ENCODE results near the gene FGFR4.
"Not testable (repeated sequence)": the region's sequence is repeated elsewhere in the genome, so short reads cannot be mapped to it uniquely, and the experiment has no call there.

FGFR4 gene

GRCh38 chr5:177086654-177087397 lies at the start of gene FGFR4:
Gene FGFR4 (plus strand): TSS chr5:177086915. CDS start chr5:177089603, 2,688 bp downstream.
- peak; percentile 38 for DNase-seq

GRCh38 chr5:177036921-177037320 lies 49.8 kb upstream of the FGFR4 start:
- DNase-seq = no peak

- peak; percentile 37 for DNase-seq
These were observed 45.8 kb upstream of the FGFR4 start for GRCh38 chr5:177040814-177041420.

- no peak for DNase-seq
These were observed 44.8 kb upstream of the FGFR4 start for GRCh38 chr5:177041936-177042335.

- DNase-seq = no peak
These were observed 43.6 kb upstream of the FGFR4 start for GRCh38 chr5:177043114-177043513.

GRCh38 chr5:177043958-177044357 lies 42.8 kb upstream of the FGFR4 start:
- no peak for DNase-seq

- no peak for DNase-seq
These were observed 42.1 kb upstream of the FGFR4 start for GRCh38 chr5:177044641-177045040.

- no peak for DNase-seq
These were observed 41.1 kb upstream of the FGFR4 start for GRCh38 chr5:177045631-177046030.

GRCh38 chr5:177048531-177048930 lies 38.2 kb upstream of the FGFR4 start:
- not testable (repeated sequence) for DNase-seq

GRCh38 chr5:177049285-177049684 lies 37.4 kb upstream of the FGFR4 start:
- no peak for DNase-seq

GRCh38 chr5:177064500-177065277 lies 22.0 kb upstream of the FGFR4 start:
- DNase-seq = no peak

GRCh38 chr5:177065491-177065890 lies 21.2 kb upstream of the FGFR4 start:
- no peak for DNase-seq

GRCh38 chr5:177066224-177066623 lies 20.5 kb upstream of the FGFR4 start:
- no peak for DNase-seq

GRCh38 chr5:177067503-177067902 lies 19.2 kb upstream of the FGFR4 start:
- DNase-seq = no peak

GRCh38 chr5:177070536-177071191 lies 16.1 kb upstream of the FGFR4 start:
- no peak for DNase-seq

GRCh38 chr5:177071666-177072385 lies 14.9 kb upstream of the FGFR4 start:
- peak; percentile 46 for DNase-seq

GRCh38 chr5:177077335-177077734 lies 9.4 kb upstream of the FGFR4 start:
- peak; percentile 15 for DNase-seq

- no peak for DNase-seq
These were observed 7.1 kb upstream of the FGFR4 start for GRCh38 chr5:177079606-177080005.

- DNase-seq = no peak
These were observed 6.5 kb upstream of the FGFR4 start for GRCh38 chr5:177080265-177080664.

GRCh38 chr5:177081859-177082258 lies 4.9 kb upstream of the FGFR4 start:
- DNase-seq = no peak

GRCh38 chr5:177083357-177083756 lies 3.4 kb upstream of the FGFR4 start:
- no peak for DNase-seq

- no peak for DNase-seq
These were observed 2.5 kb upstream of the FGFR4 start for GRCh38 chr5:177084175-177084574.

Measured in NCI-H226 (cell line).